CD4-positive, alpha-beta T cell treated with Interleukin-15 for 4 hours (primary cell): ENCODE measurements around the gene TPK1.

Experiments used
- DNase-seq: peaks from one replicate; pipeline ENCODE4 v3.0.0-alpha.2; 2020; ENCODE audit warnings: low spot score

The TPK1 gene

DNA sequence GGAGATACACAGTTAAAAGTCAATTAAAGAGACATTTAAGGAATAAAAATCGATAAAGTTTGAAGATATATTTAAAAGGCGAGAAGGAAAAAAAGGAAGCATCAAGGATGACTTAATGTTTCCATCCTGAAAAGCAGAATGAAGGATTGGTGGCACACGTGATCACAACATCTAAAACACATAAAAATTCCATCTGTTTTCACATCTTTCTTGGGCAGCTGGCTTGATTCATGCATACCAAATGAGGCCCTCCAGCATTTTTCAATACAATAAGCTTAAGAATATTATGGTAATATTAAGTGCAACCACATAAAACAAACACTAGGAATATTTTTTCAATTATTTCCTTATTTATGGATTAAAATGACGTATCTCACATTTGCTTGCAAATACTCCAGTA lies 112.6 kb downstream of the TPK1 start:
- DNase-seq, result no peak

DNA sequence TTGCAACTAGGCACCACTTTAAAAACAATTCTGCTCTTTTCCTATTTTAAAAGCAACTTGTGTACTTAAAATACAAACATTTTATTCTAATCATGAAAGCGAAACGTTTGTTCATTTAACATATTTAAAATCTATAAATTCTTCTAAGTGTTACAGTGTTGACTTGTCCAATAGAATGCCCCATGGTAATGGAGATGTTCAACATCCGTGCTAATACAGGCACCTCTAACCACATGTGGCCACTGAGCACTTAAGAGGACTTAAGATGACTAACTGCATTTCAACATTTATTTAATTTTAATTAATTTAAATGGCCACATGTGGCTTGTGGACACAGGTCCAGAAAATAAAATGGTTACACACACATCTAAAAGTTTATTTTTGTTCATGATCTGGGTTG lies 115.1 kb downstream of the TPK1 start:
- no peak for DNase-seq

DNA sequence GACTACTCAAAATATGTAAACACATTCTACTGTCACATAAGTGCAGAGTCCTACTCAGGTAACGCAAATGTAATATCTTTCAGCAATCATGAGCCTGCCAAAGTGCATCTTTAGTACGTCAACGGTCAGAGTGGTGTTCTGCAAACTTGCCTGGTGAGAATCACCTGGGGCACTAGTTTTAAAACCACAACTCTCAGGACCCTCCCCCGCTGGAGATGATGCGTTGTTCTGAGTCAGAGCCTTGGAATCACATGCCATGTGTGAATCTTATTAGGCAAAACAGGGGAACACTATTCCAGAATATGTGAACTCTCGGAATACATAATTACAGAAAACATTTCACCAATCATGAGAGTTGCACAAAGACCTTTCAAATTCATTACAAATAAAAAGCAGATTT lies 115.7 kb downstream of the TPK1 start:
- no peak for DNase-seq

DNA sequence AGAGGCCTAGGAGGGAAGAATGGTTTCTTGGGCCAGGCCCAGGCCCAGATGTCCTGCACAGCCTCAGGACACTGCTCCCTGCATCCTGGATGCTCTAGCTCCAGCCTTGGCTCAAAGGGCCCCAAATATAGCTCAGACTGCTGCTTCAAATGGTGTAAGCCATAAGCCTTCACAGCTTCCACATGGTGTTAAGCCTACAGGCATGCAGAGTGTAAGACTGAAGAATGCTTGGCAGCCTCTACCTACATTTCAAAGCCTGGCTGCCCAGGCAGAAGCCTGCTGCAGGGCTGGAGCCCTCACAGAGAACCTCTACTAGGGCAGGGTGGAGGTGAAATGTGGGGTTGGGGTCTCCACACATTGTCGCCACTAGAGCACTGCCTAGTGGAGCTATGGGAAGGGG lies 118.1 kb downstream of the TPK1 start:
- no peak for DNase-seq

DNA sequence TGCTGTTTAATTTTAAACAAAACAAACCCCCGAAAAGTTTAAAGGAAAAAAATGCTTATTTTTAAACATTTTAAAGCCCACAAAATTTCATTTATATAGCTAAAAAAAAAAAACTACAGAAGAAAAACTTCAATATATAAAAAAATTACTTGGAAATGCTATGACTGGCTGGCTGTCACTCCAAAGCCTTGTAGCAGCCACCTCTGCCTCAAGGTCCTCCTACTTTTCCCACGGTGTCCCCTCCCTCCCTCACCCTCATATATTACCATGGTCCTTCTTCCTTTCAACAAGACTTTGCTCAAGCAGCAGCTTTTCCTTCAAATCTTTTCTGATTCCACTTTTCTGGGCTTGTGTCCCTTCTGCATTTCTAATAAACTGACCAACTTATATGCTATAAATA lies 122.0 kb downstream of the TPK1 start:
- no peak for DNase-seq

DNA sequence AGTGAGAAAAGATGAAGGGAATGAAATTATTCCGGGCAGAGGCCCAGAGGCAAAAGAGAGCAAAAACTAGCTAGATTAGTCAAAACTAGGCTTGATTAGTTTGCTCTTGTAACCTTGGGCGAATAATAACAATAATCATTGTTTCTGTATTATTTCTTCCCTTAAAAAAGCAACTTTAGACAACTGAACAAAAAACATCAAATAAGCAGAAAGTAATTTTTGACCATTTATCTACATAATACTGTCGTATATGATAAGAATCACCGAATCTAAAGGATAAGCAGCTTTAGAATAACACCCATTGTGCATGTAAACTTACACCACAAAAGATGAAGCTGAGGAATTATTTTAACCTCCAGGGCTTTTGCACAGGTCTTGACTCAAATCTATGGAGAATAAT lies 125.1 kb downstream of the TPK1 start:
- DNase-seq, result no peak

DNA sequence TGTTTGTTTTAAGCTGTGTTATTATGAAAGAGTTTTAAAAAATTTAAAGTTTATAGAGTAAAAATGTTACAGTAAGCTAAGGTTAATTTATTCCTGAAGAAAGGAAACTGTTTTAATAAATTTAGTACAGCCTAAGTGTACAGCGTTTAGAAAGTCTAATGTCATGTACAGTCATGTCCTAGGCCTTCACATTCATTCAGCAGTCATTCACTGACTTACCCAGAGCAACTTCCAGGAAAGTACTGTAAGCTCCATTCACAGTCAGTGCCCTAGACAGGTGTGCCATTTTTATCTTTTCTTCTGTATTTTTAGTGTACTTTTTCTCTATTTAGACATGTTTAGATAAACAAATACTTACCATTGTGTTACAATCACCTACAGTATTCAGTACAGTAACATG lies 126.8 kb downstream of the TPK1 start:
- DNase-seq, result no peak

DNA sequence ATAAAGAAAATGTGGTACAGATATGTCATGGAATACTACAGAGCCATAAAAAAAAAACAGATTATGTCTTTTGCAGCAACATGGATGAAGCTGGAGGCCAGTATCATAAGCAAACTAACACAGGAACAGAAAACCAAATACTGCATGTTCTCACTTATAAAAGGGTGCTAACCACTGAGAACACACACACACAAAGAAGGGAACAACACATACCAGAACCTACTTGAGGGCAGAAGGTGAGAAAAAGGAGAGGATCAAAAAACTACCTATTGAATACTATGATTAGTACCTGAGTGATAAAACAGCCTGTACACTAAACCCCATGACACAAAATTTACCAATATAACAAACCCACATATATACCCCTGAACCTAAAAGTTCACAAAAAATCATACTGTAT lies 144.6 kb downstream of the TPK1 start:
- DNase-seq, result no peak

DNA sequence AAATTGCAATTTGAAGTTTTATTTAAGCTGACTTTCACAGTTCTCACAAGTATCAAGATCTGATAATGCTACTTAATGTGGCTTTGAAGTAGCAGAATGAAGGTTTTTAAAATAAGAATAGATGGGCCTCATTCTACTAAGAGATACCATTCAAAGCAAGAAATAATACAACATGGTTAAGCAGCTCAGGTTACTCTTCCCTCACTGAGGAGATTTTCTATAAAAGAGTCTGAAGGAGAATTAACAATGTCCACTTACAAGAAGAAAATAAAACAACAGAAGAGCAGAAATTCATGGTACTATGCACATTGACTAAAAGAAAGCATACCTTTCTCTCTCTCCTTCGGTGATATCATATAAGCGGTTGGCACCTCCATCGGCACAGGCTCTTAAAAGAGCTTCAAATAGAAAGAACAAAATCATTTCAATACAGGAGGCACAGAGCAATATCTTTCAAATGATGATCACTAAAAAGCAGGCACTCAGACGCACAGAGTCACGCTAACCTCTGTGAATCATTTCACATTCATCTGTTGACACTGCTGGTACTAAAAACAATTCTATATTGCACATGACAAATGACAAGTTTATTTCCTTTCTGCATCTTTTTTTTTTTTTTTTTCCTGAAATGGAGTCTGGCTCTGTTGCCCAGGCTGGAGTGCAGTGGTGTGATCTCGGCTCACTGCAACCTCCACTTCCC lies 153.1 kb downstream of the TPK1 start:
- no peak for DNase-seq

DNA sequence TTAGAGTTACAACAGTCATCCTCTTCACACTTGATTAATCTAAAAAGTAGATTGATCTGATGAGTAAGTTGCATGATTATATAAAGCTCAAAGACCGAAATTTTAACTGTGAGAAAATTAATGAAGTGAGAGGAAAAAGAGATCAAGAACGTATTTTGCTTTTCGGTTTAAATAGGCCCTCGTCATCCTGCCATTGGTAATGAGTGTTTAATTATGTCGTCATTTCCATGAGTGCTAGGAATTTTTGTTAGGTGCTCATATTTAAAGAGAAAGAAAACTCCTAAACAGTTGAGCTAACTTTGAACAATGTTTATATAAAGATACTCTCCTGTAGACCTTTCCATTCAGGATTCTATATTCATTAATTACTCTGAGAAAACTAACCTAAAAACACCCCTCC lies 159.4 kb downstream of the TPK1 start:
- DNase-seq, result no peak

DNA sequence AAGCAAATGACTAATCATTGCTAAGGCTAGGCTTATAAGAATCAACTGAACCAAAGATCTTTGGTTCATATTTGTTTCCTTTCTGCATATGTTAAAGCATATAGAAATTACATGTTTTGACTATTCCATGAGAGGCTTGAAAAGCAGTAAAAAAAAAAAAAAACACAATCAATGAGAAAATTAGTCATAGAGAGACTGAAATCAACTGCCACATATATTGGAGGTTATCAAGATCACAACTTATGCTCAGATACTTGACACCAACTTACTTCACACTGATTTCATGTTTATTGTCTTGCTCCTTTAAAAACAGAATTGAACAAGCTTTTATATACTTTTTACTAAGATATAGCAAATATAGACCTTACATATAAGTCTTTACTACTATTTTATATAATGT lies 161.3 kb downstream of the TPK1 start:
- DNase-seq, result no peak

DNA sequence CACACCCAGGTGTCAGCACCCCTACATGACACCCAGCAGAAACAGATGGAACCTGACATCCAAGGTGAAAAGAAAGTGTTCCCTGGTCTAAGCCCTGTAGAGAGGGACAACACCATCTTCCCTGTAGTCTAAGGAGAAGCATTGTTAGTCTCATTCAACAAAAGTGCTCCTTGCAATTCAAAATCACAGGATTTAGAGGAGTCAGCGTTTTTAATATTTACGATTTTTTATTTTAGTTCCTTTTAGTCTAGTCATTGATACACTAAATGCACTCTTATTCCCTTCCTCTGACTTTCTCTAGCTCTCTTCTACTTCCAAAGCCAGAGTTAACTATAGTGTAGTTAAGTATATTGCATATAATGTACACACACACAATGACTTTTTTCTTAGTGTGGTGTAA lies 163.0 kb downstream of the TPK1 start:
- DNase-seq, result no peak

DNA sequence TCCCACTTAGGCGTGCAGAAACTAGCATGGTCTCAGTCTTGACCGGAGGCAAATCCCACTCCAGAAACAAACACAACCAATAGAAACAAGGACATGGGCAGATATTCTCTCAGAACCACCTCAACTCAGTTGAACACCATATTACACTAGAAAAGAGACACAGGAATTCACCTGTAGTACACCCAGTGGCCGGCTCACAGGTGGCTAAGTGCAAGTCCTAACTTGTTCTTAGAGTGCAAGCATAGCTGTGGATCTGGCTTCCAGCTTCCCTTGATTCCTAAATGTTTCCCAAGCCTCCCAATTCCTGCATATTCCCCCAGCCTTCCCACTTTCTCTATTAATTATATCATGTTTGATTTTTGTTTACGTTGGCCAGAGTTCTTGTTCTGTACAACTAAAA lies 164.4 kb downstream of the TPK1 start:
- no peak for DNase-seq

DNA sequence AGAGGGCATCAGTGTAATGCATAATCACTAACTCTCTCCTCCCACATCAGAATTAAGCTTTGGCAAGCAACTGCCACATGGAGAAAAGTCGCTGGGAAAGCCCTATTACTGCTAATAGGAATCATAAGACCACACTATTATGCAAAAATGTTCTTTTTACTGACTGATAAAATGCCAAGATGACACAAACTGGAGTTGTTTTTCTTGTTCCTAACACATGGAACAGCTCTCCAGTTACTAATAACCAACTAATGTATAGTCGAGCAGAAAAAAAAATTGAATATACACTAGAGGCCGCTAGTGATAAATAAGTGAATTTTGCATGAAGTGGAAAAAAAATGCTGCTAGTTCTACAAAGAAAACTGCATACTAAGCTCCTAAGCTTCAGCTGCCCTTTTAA lies 165.6 kb downstream of the TPK1 start:
- no peak for DNase-seq

DNA sequence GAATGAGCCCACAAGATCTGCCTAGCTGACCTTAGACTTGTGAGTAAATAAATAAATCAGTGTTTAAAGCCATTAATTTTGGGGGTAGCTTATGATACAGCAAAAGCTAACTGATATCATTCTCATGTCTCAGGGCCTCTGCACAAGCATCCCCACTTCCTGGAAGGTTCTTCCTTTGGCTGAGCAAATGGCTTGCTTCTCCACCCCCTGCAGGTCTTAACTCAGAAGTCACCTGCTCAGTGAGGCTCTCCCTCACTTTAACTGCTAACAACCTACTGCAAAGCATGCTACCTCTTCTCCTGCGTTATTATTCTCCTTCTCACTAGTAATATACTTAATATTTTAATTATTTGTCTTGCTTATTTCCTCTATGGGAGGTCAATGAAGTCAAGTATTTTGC lies 167.3 kb downstream of the TPK1 start:
- DNase-seq, result no peak

DNA sequence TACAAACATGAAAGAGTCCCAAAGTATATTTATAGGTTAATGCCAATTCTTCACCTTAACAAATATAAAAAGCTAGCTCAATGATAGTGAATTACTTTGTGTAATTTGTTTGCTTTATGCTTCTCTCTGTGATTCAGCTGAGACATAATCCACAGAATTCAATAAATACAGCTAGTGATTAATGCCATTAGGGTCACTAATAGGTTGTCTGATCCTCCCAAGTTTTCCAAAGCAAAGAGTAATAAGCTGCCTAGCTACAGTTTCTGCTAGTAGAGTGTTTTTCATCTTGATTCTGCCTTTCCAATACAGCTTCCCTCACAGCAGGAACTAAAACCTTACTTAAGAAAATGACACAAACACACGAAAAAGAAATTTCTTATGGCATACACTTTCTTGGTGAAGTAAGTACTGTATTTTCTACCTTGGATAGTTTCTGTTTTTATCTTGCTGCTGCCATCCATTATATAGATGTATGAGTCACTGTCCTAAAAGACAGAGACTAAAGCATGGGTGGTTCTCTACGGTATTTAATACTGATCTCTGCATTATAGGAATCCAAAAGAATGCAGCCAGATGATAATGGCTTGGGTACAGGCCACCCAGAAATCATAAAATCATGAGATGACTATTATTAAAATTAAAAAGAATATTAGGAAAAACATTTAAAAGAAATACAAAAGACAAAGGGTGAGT lies 170.0 kb downstream of the TPK1 start:
- no peak for DNase-seq

DNA sequence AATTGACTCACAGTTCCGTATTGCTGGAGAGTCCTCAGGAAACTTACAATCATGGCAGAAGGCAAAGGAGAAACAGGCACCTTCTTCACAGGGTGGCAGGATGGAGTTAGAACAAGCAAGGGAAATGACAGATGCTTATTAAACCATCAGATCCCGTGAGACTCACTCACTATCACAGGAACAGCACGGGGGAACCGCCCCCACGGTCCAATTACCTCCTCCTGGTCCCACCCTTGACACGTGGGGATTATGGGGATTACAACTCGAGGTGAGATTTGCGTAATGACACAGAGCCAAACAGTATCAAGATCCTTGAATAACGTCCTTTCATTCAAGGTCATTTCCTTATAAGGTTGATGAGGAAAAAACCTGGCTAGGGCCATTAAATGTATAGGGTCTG lies 176.6 kb downstream of the TPK1 start:
- no peak for DNase-seq

DNA sequence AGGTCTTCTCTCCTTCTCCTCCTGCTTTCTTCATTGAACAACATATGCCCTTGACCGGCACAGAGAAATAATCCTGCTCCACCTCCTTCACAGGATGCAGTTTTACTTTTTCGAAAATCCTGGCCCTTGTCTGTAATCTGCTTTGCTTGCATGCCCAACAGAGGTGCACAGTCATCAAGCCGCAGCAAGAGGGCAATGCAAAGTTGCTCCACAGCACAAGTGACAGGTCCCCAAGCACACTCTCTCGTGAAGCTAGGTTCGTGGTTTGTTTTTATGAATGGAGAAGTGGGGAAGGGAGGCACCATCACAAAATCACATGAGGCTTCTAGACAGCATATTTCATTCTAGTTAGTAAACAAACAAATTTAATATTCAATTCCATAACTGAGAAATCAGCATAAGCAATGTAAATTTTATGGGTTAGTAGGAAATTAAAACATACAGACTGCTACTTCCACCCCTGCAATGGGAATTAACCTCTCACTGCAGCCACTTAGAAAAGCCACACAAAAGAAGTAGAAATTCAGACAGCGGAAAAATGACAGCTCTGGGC lies 178.8 kb downstream of the TPK1 start:
- DNase-seq, result no peak

DNA sequence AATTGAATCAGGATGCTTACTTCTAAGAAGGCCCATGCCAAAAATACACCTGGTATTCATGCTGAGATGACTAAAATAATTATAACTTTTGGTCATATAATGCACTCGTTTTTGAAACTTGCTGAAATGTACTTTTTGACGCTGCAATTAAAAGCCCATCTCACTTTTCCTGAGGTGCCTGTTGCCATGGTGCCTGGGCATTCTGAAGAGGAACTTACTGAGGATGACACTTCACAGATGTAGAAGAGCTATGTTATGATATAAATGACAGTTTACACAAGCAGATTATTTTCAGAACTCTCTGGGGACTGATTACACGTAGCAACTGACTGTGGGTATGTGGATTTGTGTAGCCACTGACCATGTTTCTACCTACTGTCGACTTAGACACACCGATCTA lies 182.4 kb downstream of the TPK1 start:
- no peak for DNase-seq

DNA sequence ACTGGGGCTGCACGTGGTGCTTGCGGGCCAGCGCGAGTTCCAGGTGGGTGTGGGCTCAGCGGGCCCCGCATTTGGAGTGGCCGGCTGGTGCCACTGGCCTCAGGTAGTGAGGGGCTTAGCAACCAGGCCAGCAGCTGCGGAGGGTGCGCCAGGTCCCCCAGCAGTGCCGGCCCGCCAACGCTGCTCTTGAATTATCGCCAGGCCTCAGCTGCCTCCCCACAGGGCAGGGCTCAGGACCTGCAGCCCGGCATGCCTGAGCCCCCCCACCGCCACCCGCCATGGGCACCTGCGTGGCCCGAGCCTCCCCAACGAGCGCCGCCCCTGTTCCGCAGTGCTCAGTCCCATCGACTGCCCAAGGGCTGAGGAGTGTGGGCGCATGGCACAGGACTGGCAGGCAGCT lies 185.4 kb downstream of the TPK1 start:
- DNase-seq, result no peak

DNA sequence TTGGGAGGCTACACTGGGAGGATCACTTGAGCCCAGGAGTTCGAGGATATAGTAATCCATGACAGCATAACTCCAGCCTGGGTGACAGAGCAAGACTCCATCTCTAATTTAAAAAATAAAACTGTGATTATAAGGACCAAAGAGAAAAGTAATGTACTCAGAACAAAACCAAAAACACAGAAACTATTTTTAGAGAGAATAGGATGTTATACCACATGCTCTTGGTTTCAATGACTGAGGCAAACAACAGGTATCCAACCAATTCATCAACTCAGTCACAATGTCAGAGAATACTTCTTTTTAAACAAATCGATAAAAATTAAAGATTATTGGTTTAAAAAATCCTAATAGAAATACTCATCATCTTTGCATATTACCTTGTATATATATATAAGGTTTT lies 186.7 kb downstream of the TPK1 start:
- no peak for DNase-seq

DNA sequence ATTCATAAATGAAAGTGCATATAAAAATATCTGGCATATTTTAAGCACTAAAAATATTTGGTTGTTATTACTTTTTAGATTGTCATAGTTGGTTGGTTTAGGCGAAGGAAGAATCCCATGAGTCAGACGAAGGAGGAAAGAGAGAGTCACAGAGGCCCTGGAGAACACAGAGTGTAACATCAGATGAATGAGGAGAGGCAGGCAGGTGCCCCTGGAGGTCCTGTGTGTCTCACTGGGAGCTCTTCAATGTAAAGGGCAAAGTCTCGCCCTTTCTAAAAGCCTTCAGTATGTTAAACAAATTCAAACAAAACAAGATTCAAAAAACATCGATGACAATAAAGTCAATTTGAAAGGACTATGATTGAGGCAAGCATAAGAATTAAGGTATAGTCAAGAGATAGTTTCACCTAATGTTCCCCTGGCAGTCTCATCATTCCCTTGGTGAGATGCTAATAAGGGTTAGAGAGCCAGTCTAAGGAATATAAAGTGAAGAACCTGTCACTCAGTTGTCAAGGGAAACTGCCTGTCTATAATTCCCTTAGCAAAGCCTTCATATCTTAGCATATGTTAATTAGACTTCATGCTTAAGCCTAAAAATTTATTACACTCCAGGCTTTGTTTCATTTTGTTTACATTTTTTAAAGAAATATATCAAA lies 194.3 kb downstream of the TPK1 start:
- DNase-seq, result no peak

DNA sequence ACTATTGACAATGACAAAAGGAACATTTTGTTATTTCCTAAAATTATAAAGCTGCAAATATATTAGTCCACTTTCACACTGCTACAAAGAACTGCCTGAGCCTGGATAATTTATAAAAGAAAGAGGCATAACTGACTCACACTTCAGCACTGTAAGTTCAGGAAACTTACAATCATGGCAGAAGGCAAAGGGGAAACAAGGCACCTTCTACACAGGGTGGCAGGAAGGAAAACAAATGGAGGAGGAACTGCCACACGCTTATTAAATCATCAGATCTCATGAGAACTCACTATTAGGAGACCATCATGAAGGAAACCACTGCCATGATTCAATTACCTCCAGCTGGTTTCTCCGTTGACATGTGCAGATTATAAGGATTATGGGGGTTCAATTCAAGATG lies 203.1 kb downstream of the TPK1 start:
- no peak for DNase-seq
